Gastroesophageal sphincter (tissue), 4 donors: ENCODE data around the gene CLDND1. TPM values are rescaled to one million over a fixed set of nuclear protein-coding genes. Genes with fewer than 3 reads are reported as not detected.

Experiments
- ATAC-seq: fragments of 150-250 bp; one replicate; pipeline ENCODE4 v1.9.1; 2016; ENCODE audit warnings: mild to moderate bottlenecking, moderate library complexity
- H3K27ac ChIP-seq, 4 donors: fragments of 200-600 bp; sonication (generic) in 3 of 4; 1 replicate in 3 of 4; 2 replicates in 1 of 4; pipeline ENCODE4 v1.5.1; 2016 to 2019
- H3K27me3 ChIP-seq: fragments of 200-600 bp; sonication (generic); one replicate; pipeline ENCODE4 v1.5.1; 2019
- H3K36me3 ChIP-seq, 2 donors: fragments of 200-600 bp; sonication (generic); one replicate each; pipeline ENCODE4 v1.5.1; 2019; ENCODE audit warnings: control low read depth in 1 of 2
- H3K4me1 ChIP-seq, 3 donors: fragments of 200-600 bp; sonication (generic); 1 replicate in 2 of 3; 2 replicates in 1 of 3; pipeline ENCODE4 v1.5.1; 2016 to 2019; ENCODE audit warnings: control low read depth in 2 of 3
- H3K4me3 ChIP-seq, 2 donors: fragments of 200-600 bp; sonication (generic); one replicate each; pipeline ENCODE4 v1.5.1; 2019; ENCODE audit warnings: mild to moderate bottlenecking in 1 of 2, moderate library complexity in 1 of 2
- H3K9me3 ChIP-seq, 3 donors: fragments of 200-600 bp; sonication (generic); one replicate each; pipeline ENCODE4 v1.5.1; 2017 to 2019; ENCODE audit warnings: control low read depth in 2 of 3
- EP300 ChIP-seq: sonication (generic); formaldehyde crosslinking; IDR thresholded peaks from one replicate; pipeline ENCODE4 v1.6.1; 2017; ENCODE audit warnings: antibody characterized with exemption, mild to moderate bottlenecking
- POLR2A ChIP-seq, 2 donors: fragments of 450-650 bp; IDR thresholded peaks; one replicate each; pipeline ENCODE4 v1.6.1; 2017; ENCODE audit warnings: antibody characterized with exemption in 2 of 2, mild to moderate bottlenecking in 2 of 2, moderate library complexity in 1 of 2
- POLR2AphosphoS5 ChIP-seq: sonication (generic); formaldehyde crosslinking; IDR thresholded peaks from one replicate; pipeline ENCODE4 v1.6.1; 2017; ENCODE audit warnings: antibody characterized with exemption
- WGBS, 2 donors: methylation state at CpG; one replicate each; pipeline ENCODE4 v1.1.5; 2018; ENCODE audit warnings: low coverage in 1 of 2; 5-methylcytosine and 5-hydroxymethylcytosine counted together
- total RNA-seq, 4 donors: library from RNA; depleted of rRNA; stranded (reverse); fragments of >200 nt; gene quantifications; one replicate each; pipeline ENCODE4 v1.1.0, GENCODE V29; 2016
- TF ChIP-seq, protein P1 (sequence below), 4 experiments: fragments of 200-600 bp in 2 of 4; fragments of 450-650 bp in 2 of 4; sonication (generic) in 1 of 4; IDR thresholded peaks; one replicate each; pipeline ENCODE4 v1.5.1; 2017 to 2019; ENCODE audit warnings: antibody characterized with exemption in 4 of 4, mild to moderate bottlenecking in 2 of 4, moderate library complexity in 2 of 4

Gene CLDND1
- total RNA-seq, 4 donors from 2014 or later: 117 to 228 (median 183) TPM

DNA sequence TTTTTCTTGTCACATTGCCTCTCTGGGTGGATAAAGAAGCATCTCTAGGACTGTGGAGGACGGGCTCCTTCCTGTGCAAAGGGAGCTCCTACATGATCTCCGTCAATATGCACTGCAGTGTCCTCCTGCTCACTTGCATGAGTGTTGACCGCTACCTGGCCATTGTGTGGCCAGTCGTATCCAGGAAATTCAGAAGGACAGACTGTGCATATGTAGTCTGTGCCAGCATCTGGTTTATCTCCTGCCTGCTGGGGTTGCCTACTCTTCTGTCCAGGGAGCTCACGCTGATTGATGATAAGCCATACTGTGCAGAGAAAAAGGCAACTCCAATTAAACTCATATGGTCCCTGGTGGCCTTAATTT, 9.6 kb upstream of the CLDND1 start:
- no peaks in the 10 kb centered on the region for H3K36me3 ChIP-seq
- H3K4me3 ChIP-seq: no peak overlapping the region
- H3K27ac ChIP-seq: no peak overlapping the region
- no peaks in the 10 kb centered on the region for H3K9me3 ChIP-seq
- TF ChIP-seq EP300 (no peak), POLR2AphosphoS5 (no peak), POLR2A (IDR thresholded peaks at IDR 0.05) (no peak)
- TF ChIP-seq, protein P1, sequence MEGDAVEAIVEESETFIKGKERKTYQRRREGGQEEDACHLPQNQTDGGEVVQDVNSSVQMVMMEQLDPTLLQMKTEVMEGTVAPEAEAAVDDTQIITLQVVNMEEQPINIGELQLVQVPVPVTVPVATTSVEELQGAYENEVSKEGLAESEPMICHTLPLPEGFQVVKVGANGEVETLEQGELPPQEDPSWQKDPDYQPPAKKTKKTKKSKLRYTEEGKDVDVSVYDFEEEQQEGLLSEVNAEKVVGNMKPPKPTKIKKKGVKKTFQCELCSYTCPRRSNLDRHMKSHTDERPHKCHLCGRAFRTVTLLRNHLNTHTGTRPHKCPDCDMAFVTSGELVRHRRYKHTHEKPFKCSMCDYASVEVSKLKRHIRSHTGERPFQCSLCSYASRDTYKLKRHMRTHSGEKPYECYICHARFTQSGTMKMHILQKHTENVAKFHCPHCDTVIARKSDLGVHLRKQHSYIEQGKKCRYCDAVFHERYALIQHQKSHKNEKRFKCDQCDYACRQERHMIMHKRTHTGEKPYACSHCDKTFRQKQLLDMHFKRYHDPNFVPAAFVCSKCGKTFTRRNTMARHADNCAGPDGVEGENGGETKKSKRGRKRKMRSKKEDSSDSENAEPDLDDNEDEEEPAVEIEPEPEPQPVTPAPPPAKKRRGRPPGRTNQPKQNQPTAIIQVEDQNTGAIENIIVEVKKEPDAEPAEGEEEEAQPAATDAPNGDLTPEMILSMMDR (IDR thresholded peaks at IDR 0.05): no peak
- no peaks in the 10 kb centered on the region for H3K4me1 ChIP-seq
- ATAC-seq: no peak
- H3K27me3 ChIP-seq: no peaks in the 10 kb centered on the region
- WGBS, 2 donors: 67 to 100% methylated on average over 2 to 4 of the region's 5 CpGs

DNA sequence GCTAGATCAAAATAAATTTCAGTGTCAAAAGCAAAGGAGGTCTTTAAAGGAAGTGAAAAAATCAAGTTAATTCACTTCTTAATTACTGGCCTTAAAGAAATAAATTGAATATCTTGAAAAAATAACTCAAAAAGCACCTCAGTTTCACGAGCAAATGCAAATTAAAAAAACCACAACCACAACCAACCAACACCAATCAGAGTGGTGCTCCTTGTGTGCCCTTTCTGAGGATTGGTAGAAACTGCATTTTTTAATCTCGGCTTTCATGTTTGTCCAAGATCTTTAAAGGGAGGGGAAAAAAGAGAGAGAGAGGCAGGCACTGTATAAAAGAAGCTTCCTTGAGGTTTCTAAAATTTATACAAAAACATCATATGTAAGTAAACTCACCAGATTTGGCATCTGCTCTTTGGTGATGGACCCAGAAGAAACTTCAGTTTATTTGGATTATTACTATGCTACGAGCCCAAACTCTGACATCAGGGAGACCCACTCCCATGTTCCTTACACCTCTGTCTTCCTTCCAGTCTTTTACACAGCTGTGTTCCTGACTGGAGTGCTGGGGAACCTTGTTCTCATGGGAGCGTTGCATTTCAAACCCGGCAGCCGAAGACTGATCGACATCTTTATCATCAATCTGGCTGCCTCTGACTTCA, 9.0 kb upstream of the CLDND1 start, which contains the start of gene GPR15:
TSS of gene GPR15 (plus strand) at position 357 of the 653 bp plus-strand sequence. CDS start at position 413, 56 bp downstream.
- no peak for ATAC-seq
- Histone ChIP-seq H3K27ac (no peak within 1 kb of the TSS), H3K9me3 (no peaks in the 10 kb centered on the region), H3K27me3 (no peaks in the 10 kb centered on the region), H3K4me1 (no peaks in the 10 kb centered on the region), H3K4me3 (no peak within 1 kb of the TSS), H3K36me3 (no peaks in the 10 kb centered on the region)
- no peak for TF ChIP-seq POLR2A (IDR thresholded peaks at IDR 0.05)
- TF ChIP-seq POLR2AphosphoS5: no peak
- TF ChIP-seq, protein P1 (IDR thresholded peaks at IDR 0.05): no peak
- no peak for TF ChIP-seq EP300
- 66 to 87% methylated on average over 7 of the region's 7 CpGs for WGBS, 2 donors

- H3K36me3 ChIP-seq: no peaks in the 10 kb centered on the region
- H3K4me1 ChIP-seq: no peaks in the 10 kb centered on the region
- no peak for ATAC-seq
- H3K9me3 ChIP-seq: no peaks in the 10 kb centered on the region
- no peak overlapping the region for H3K4me3 ChIP-seq
- H3K27ac ChIP-seq: no peak overlapping the region
- WGBS, 2 donors: 76 to 90% methylated on average over 2 of the region's 2 CpGs
- TF ChIP-seq, protein P1 (IDR thresholded peaks at IDR 0.05): no peak
- TF ChIP-seq POLR2A (IDR thresholded peaks at IDR 0.05): no peak
- TF ChIP-seq POLR2AphosphoS5: no peak
- no peak for TF ChIP-seq EP300
- no peaks in the 10 kb centered on the region for H3K27me3 ChIP-seq
Measured at GRCh38 chr3:98530676-98531075, 8.0 kb upstream of the CLDND1 start.

GRCh38 chr3:98529856-98530459, 7.3 kb upstream of the CLDND1 start:
- TF ChIP-seq, protein P1 (IDR thresholded peaks at IDR 0.05): no peak
- TF ChIP-seq POLR2AphosphoS5: no peak
- TF ChIP-seq POLR2A (IDR thresholded peaks at IDR 0.05): no peak
- no peak for TF ChIP-seq EP300
- no peaks in the 10 kb centered on the region for H3K9me3 ChIP-seq
- H3K4me1 ChIP-seq: no peaks in the 10 kb centered on the region
- H3K4me3 ChIP-seq: no peak overlapping the region
- H3K27me3 ChIP-seq: no peaks in the 10 kb centered on the region
- ATAC-seq: no peak
- no peaks in the 10 kb centered on the region for H3K36me3 ChIP-seq
- no peak overlapping the region for H3K27ac ChIP-seq
- WGBS, 2 donors: 71 to 95% methylated on average over 3 to 7 of the region's 8 CpGs
